Measurements from ENCODE around the gene CBX4. TPM values are rescaled to one million over a fixed set of nuclear protein-coding genes. Genes with fewer than 3 reads are reported as not detected.
A peak's percentile ranks its signal among the peaks of the same experiment; 100 is the strongest.

Gene CBX4
- total and polyA plus RNA-seq, 2 of the 13 experiments (the other 11 are each of a cell fraction or from before 2014, with no cell fraction given): 25.8 to 50.8 TPM

- 0 out of 2 replicates have a peak, but pooled peaks have one; percentile 15 for TF ChIP-seq ZNF296 (CRISPR knock-in tag; conservative IDR thresholded peaks at IDR 0.05)
- TF ChIP-seq ZNF441 (CRISPR knock-in tag; IDR thresholded peaks at IDR 0.05; ENCODE audit: borderline replicate concordance): no peak
- no peak for TF ChIP-seq MEIS1 (CRISPR knock-in tag; IDR thresholded peaks at IDR 0.05; ENCODE audit: borderline replicate concordance)
- TF ChIP-seq HNRNPH1 (optimal IDR thresholded peaks at IDR 0.05; ENCODE audit: low read depth, low read length): no peak
- 0 out of 2 replicates have a peak, but pooled peaks have one; percentile 23 for TF ChIP-seq ZNF354B (CRISPR knock-in tag; IDR thresholded peaks at IDR 0.05)
- 0 out of 2 replicates have a peak, but pooled peaks have one; percentile 6 for TF ChIP-seq HOMEZ (CRISPR knock-in tag; IDR thresholded peaks at IDR 0.05; ENCODE audit: low read depth)
- TF ChIP-seq ZNF766 (CRISPR knock-in tag; IDR thresholded peaks at IDR 0.05; ENCODE audit: borderline replicate concordance): peak; percentile 5; the same call in 1 of the 2 replicates
- TF ChIP-seq NAIF1 (CRISPR knock-in tag; IDR thresholded peaks at IDR 0.05; ENCODE audit: borderline replicate concordance): 0 out of 2 replicates have a peak, but pooled peaks have one; percentile 9
- 0 out of 2 replicates have a peak, but pooled peaks have one; percentile 6 for TF ChIP-seq TMF1 (CRISPR knock-in tag; IDR thresholded peaks at IDR 0.05; ENCODE audit: low read depth)
- TF ChIP-seq DRAP1 (CRISPR knock-in tag; IDR thresholded peaks at IDR 0.05): peak; percentile 80
- no peak for TF ChIP-seq ZNF570 (CRISPR knock-in tag; IDR thresholded peaks at IDR 0.05; ENCODE audit: borderline replicate concordance)
- 0 out of 2 replicates have a peak, but pooled peaks have one; percentile 20 for TF ChIP-seq SOX13 (IDR thresholded peaks at IDR 0.05)
- no peak for TF ChIP-seq SOX13 (CRISPR knock-in tag; conservative IDR thresholded peaks at IDR 0.05 in 1 of 2, IDR thresholded peaks at IDR 0.05 in 1 of 2)
- TF ChIP-seq ZSCAN25 (CRISPR knock-in tag; IDR thresholded peaks at IDR 0.05): peak; percentile 60
- 0 out of 2 replicates have a peak, but pooled peaks have one; percentile 10 for TF ChIP-seq RORA (CRISPR knock-in tag; IDR thresholded peaks at IDR 0.05)
- TF ChIP-seq KLF12 (CRISPR knock-in tag; IDR thresholded peaks at IDR 0.05; ENCODE audit: borderline replicate concordance): no peak
- TF ChIP-seq SALL1 (CRISPR knock-in tag; IDR thresholded peaks at IDR 0.05): no peak
- TF ChIP-seq POLR2G (IDR thresholded peaks at IDR 0.05; ENCODE audit: low read depth, low read length): peak; percentile 66; the same call in 1 of the 2 replicates
- TF ChIP-seq ISL2 (CRISPR knock-in tag; IDR thresholded peaks at IDR 0.05): no peak
These were observed 6.3 kb upstream of the CBX4 start (continued) for GRCh38 chr17:79845601-79845949.
